Activated CD4-positive, alpha-beta memory T cell treated with anti-CD3 and anti-CD28 coated beads for 36 hours (primary cell): ENCODE data around the gene POU2F1. TPM values are rescaled to one million over a fixed set of nuclear protein-coding genes. Genes with fewer than 3 reads are reported as not detected.

Experiments
- CTCF ChIA-PET: fragments of 350-600 bp; sonication (Branson Sonifier 250); formaldehyde crosslinking; loops from one replicate; lab custom pipeline; 2021; ENCODE audit warnings: antibody characterized with exemption, inconsistent platforms; lab: Charles Lee
- POLR2A ChIA-PET: fragments of 350-600 bp; sonication (Branson Sonifier 250); formaldehyde crosslinking; loops from one replicate; lab custom pipeline; 2021; ENCODE audit warnings: antibody characterized with exemption; lab: Charles Lee
- DNase-seq: peaks from one replicate; pipeline ENCODE4 v3.0.0-alpha.2; 2020
- H3K27ac Mint-ChIP-seq: one replicate; pipeline ENCODE4 v1.8.0; 2021; ENCODE audit warnings: mixed read lengths
- H3K27me3 Mint-ChIP-seq: one replicate; pipeline ENCODE4 v1.8.0; 2021; ENCODE audit warnings: mixed read lengths
- H3K36me3 Mint-ChIP-seq: one replicate; pipeline ENCODE4 v1.8.0; 2021; ENCODE audit warnings: mixed read lengths
- H3K4me1 Mint-ChIP-seq: one replicate; pipeline ENCODE4 v1.8.0; 2021; ENCODE audit warnings: low read depth, mixed read lengths
- H3K4me3 Mint-ChIP-seq: one replicate; pipeline ENCODE4 v1.8.0; 2021; ENCODE audit warnings: mild to moderate bottlenecking, mixed read lengths
- H3K9me3 Mint-ChIP-seq: one replicate; pipeline ENCODE4 v1.8.0; 2021; ENCODE audit warnings: mixed read lengths
- intact Hi-C: fragments of 100-400 bp; cut with micrococcal nuclease; formaldehyde crosslinking; loops from one replicate; pipeline ENCODE4 v1.15.1; 2023
- total RNA-seq, 2 experiments: library from RNA; stranded (reverse); gene quantifications; one replicate each; pipeline ENCODE4 v1.2.3, GENCODE V29; 2021

Gene POU2F1
- total RNA-seq, 2 experiments from 2014 or later, result 17.7 to 20.1 TPM

GRCh38 chr1:167276969-167277368, 56.3 kb downstream of the POU2F1 start:
- Mint-ChIP-seq H3K9me3 (no peaks in the 10 kb centered on the region), H3K27me3 (no peaks in the 10 kb centered on the region), H3K36me3 (no peaks in the 10 kb centered on the region), H3K27ac (no peak overlapping the region), H3K4me1 (peaks cover 35% of the 10 kb centered on the region), H3K4me3 (no peak overlapping the region)
- CTCF ChIA-PET, result interaction anchor here (1.0 kb wide), 1 partner anchor 218 kb away, joined by 5 read pairs; no protein-coding TSS in a partner anchor
- POLR2A ChIA-PET, result no interaction called here
- intact Hi-C loops, result no loop called here
- DNase-seq, result no peak

DNA sequence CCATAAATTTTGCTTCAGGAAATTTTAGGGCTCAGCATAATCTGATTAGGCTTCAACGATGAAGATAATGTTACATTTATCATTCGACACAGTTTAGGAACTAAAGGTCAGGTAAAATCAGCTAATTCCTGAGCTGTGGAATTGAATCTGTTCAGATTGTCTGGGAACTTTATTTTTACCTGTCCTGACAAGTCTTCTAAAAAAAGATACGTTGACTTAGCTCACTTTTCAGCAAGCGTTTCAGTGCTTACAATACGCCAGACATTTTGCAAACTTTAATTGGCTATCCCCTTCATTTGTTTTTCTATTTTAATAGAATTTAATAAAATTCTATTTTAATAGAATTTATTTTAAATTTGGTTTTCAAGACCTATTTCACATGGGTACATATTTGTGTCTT, 57.8 kb downstream of the POU2F1 start:
- Mint-ChIP-seq H3K27me3 (no peaks in the 10 kb centered on the region), H3K4me3 (no peak overlapping the region), H3K27ac (no peak overlapping the region), H3K36me3 (no peaks in the 10 kb centered on the region), H3K9me3 (no peaks in the 10 kb centered on the region), H3K4me1 (peaks cover 31% of the 10 kb centered on the region)
- ChIA-PET POLR2A (no interaction called here), CTCF (no interaction called here)
- intact Hi-C loops, result no loop called here
- DNase-seq, result no peak

GRCh38 chr1:167280912-167281311, 60.2 kb downstream of the POU2F1 start:
- no peak overlapping the region for H3K4me3 Mint-ChIP-seq
- H3K27ac Mint-ChIP-seq, result no peak overlapping the region
- no peak for DNase-seq
- ChIA-PET CTCF (interaction anchor here (1.0 to 1.2 kb wide), 2 partner anchors 13 to 61 kb away, joined by 3 to 4 read pairs; no protein-coding TSS in a partner anchor), POLR2A (no interaction called here)
- intact Hi-C loops, result no loop called here
- H3K4me1 Mint-ChIP-seq, result peaks cover 30% of the 10 kb centered on the region
- no peaks in the 10 kb centered on the region for H3K9me3 Mint-ChIP-seq
- no peaks in the 10 kb centered on the region for H3K27me3 Mint-ChIP-seq
- H3K36me3 Mint-ChIP-seq, result no peaks in the 10 kb centered on the region

- DNase-seq, result no peak
- no peak overlapping the region for H3K27ac Mint-ChIP-seq
- ChIA-PET POLR2A (interaction anchor here (0.6 kb wide), 1 partner anchor 8 kb away, joined by 4 read pairs; no protein-coding TSS in a partner anchor), CTCF (interaction anchor here (2.2 kb wide), 1 partner anchor 20 kb away, joined by 12 read pairs; no protein-coding TSS in a partner anchor)
- H3K27me3 Mint-ChIP-seq, result no peaks in the 10 kb centered on the region
- intact Hi-C loops, result no loop called here
- no peak overlapping the region for H3K4me3 Mint-ChIP-seq
- peaks cover 15% of the 10 kb centered on the region for H3K4me1 Mint-ChIP-seq
- no peaks in the 10 kb centered on the region for H3K9me3 Mint-ChIP-seq
- H3K36me3 Mint-ChIP-seq, result no peaks in the 10 kb centered on the region
These were observed 67.8 kb downstream of the POU2F1 start for GRCh38 chr1:167288390-167289074.

DNA sequence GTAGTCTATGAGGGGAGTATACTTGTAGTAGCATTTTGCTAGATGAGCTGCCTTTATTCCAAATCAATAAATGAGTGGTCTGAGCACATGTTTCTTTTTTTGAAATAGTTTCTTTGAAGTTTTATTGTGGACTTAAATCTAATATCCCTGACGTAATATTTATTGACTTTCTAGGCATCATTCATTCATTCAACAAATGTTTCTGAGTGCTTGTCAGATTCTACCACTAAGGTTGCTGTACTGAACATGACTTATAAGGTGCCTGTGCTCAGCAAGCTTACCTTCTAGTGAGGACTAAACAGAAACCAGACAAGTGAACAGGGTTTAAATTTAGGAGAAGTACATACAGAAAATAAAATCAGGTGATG, 68.4 kb downstream of the POU2F1 start:
- CTCF ChIA-PET, result no interaction called here
- H3K36me3 Mint-ChIP-seq, result no peaks in the 10 kb centered on the region
- POLR2A ChIA-PET, result interaction anchor here (0.6 kb wide), 1 partner anchor 9 kb away, joined by 4 read pairs; no protein-coding TSS in a partner anchor

GRCh38 chr1:167289966-167290365, 69.3 kb downstream of the POU2F1 start:
- ChIA-PET CTCF (interaction anchor here (0.9 kb wide), 1 partner anchor 250 kb away, joined by 3 read pairs; no protein-coding TSS in a partner anchor), POLR2A (no interaction called here)
- Mint-ChIP-seq H3K9me3 (no peaks in the 10 kb centered on the region), H3K27ac (no peak overlapping the region), H3K36me3 (no peaks in the 10 kb centered on the region), H3K4me1 (peaks cover 21% of the 10 kb centered on the region), H3K4me3 (no peak overlapping the region), H3K27me3 (no peaks in the 10 kb centered on the region)
- intact Hi-C loops, result no loop called here
- DNase-seq, result no peak

More for the DNA sequence above, 68.4 kb downstream of the POU2F1 start:
- H3K4me3 Mint-ChIP-seq, result no peak overlapping the region
- H3K27ac Mint-ChIP-seq, result no peak overlapping the region
- no peak for DNase-seq
- peaks cover 15% of the 10 kb centered on the region for H3K4me1 Mint-ChIP-seq
- H3K9me3 Mint-ChIP-seq, result no peaks in the 10 kb centered on the region
- intact Hi-C loops, result no loop called here
- H3K27me3 Mint-ChIP-seq, result no peaks in the 10 kb centered on the region

DNA sequence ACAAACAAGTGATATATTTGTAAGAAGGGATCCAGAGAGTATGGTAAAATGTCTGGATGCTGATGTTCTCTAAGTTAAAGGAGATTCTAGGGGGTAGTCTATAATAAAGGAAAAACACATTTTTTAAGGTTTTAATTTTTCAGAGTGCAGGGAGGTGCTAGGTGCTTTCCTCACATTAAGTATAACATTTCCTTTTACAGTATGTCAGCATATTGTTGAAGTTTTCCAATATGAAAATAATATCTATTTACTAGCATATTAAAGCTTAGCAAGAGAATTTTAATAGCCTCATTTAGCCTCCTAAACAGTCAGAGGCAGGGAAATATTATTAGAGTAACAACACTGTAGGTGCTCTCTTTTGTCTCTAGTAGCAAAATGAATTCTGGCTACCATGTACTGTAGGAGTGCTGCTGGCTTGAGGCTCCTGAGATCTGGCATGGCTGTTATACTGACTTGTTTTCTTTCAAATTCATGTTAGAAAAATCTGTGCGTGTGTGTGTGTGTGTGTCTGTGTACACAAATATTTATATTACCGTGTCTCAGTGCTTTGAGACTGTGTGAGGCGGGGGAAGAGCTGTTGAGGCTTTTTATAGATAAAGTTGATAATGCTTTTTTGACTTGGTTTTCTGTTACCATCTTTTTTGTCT, 71.0 kb downstream of the POU2F1 start:
- Mint-ChIP-seq H3K36me3 (no peaks in the 10 kb centered on the region), H3K27me3 (no peaks in the 10 kb centered on the region), H3K4me3 (no peak overlapping the region), H3K9me3 (no peaks in the 10 kb centered on the region), H3K27ac (no peak overlapping the region), H3K4me1 (peaks cover 16% of the 10 kb centered on the region)
- ChIA-PET POLR2A (no interaction called here), CTCF (interaction anchor here (0.9 to 1.1 kb wide), 2 partner anchors 23 to 241 kb away, joined by 3 read pairs; no protein-coding TSS in a partner anchor)
- DNase-seq, result no peak
- intact Hi-C loops, result no loop called here

- Mint-ChIP-seq H3K9me3 (no peaks in the 10 kb centered on the region), H3K4me3 (no peak overlapping the region), H3K36me3 (no peaks in the 10 kb centered on the region)
These were observed 71.5 kb downstream of the POU2F1 start for GRCh38 chr1:167292216-167292615.

GRCh38 chr1:167293057-167293456, 72.4 kb downstream of the POU2F1 start:
- Mint-ChIP-seq H3K4me3 (no peak overlapping the region), H3K36me3 (no peaks in the 10 kb centered on the region), H3K9me3 (no peaks in the 10 kb centered on the region), H3K27ac (no peak overlapping the region), H3K27me3 (no peaks in the 10 kb centered on the region), H3K4me1 (peaks cover 14% of the 10 kb centered on the region)
- intact Hi-C loops, result no loop called here
- ChIA-PET POLR2A (no interaction called here), CTCF (interaction anchor here (0.7 kb wide), 1 partner anchor 62 kb away, joined by 4 read pairs; no protein-coding TSS in a partner anchor)
- no peak for DNase-seq

More at GRCh38 chr1:167292216-167292615, 71.5 kb downstream of the POU2F1 start:
- Mint-ChIP-seq H3K4me1 (peaks cover 15% of the 10 kb centered on the region), H3K27me3 (no peaks in the 10 kb centered on the region), H3K27ac (no peak overlapping the region)
- DNase-seq, result no peak
- CTCF ChIA-PET, result interaction anchor here (0.7 to 1.1 kb wide), 4 partner anchors 13 to 241 kb away, joined by 3 to 4 read pairs (median 4); no protein-coding TSS in a partner anchor
- POLR2A ChIA-PET, result no interaction called here
- intact Hi-C loops, result no loop called here

DNA sequence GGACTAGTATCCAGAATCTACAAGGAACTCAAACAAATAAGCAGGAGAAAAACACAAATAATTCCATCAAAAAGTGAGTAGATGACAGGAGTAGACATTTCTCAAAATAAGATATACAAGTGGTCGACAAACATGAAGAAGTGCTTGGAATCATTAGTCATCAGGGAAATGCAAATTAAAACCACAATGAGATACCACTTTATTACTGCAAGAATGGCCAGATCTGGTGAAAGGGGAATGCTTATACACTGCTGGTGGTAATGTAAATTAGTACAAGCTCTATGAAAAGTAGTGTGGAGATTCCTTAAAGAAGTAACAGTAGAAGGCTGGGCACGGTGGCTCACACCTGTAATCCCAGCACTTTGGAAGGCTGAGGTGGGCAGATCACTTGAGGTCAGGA, 73.8 kb downstream of the POU2F1 start:
- H3K27ac Mint-ChIP-seq, result no peak overlapping the region
- no peak for DNase-seq
- H3K36me3 Mint-ChIP-seq, result no peaks in the 10 kb centered on the region
- H3K4me1 Mint-ChIP-seq, result peaks cover 11% of the 10 kb centered on the region
- ChIA-PET CTCF (no interaction called here), POLR2A (no interaction called here)
- H3K27me3 Mint-ChIP-seq, result no peaks in the 10 kb centered on the region
- intact Hi-C loops, result no loop called here
- no peak overlapping the region for H3K4me3 Mint-ChIP-seq
- no peaks in the 10 kb centered on the region for H3K9me3 Mint-ChIP-seq

- Mint-ChIP-seq H3K36me3 (no peaks in the 10 kb centered on the region), H3K4me3 (no peak overlapping the region), H3K27ac (no peak overlapping the region), H3K9me3 (no peaks in the 10 kb centered on the region), H3K27me3 (no peaks in the 10 kb centered on the region), H3K4me1 (peaks cover 12% of the 10 kb centered on the region)
- DNase-seq, result no peak
- ChIA-PET CTCF (no interaction called here), POLR2A (no interaction called here)
- intact Hi-C loops, result no loop called here
These were observed 76.8 kb downstream of the POU2F1 start for GRCh38 chr1:167297222-167298214.
